Cardiac muscle cell (in vitro differentiated cells and primary cell): ENCODE measurements around the gene EEF1A2. TPM values are rescaled to one million over a fixed set of nuclear protein-coding genes. Genes with fewer than 3 reads are reported as not detected.
A peak's percentile ranks its signal among the peaks of the same experiment; 100 is the strongest.

Experiments
- DNase-seq, 2 donors: peaks; one replicate each; pipeline versions ENCODE4 v3.0.0 to v3.0.0-alpha.2; 2010 to 2017; ENCODE audit warnings: low read depth in 1 of 2, low spot score in 1 of 2
- H3K27ac ChIP-seq: fragments of 200-600 bp; sonication (generic); 2 replicates; pipeline ENCODE4 v1.5.1; 2016
- H3K27me3 ChIP-seq: fragments of 200-600 bp; sonication (generic); 2 replicates; pipeline ENCODE4 v1.6.0; 2016; ENCODE audit warnings: control low read depth
- H3K36me3 ChIP-seq: fragments of 200-600 bp; sonication (generic); 2 replicates; pipeline ENCODE4 v1.5.1; 2016; ENCODE audit warnings: control low read depth
- H3K4me1 ChIP-seq: fragments of 200-600 bp; sonication (generic); 2 replicates; pipeline ENCODE4 v1.8.1; 2017; ENCODE audit warnings: low read depth, mild to moderate bottlenecking, mixed run types
- H3K4me3 ChIP-seq: fragments of 200-600 bp; sonication (generic); 2 replicates; pipeline ENCODE4 v1.5.1; 2016; ENCODE audit warnings: mild to moderate bottlenecking
- H3K9me3 ChIP-seq: fragments of 200-600 bp; sonication (generic); 2 replicates; pipeline ENCODE4 v1.5.1; 2017; ENCODE audit warnings: low read depth, mild to moderate bottlenecking, control low read depth
- CTCF ChIP-seq: IDR thresholded peaks from 2 replicates; pipeline ENCODE4 v1.5.1; 2012; ENCODE audit warnings: low read depth, mild to moderate bottlenecking, low read length
- polyA plus RNA-seq: library from polyadenylated mRNA; unstranded; fragments of >200 nt; fragmentation: Nextera tagmentation; extraction: Ambion mirVana; gene quantifications from 2 replicates; pipeline ENCODE4 v1.2.1, GENCODE V29; 2016
- total RNA-seq: library from RNA; depleted of rRNA; stranded (reverse); fragments of >200 nt; gene quantifications from 2 replicates; pipeline ENCODE4 v1.2.3, GENCODE V29; 2016

The EEF1A2 gene
- total and polyA plus RNA-seq, 2 experiments from 2014 or later = 309 to 1,016 TPM

DNA sequence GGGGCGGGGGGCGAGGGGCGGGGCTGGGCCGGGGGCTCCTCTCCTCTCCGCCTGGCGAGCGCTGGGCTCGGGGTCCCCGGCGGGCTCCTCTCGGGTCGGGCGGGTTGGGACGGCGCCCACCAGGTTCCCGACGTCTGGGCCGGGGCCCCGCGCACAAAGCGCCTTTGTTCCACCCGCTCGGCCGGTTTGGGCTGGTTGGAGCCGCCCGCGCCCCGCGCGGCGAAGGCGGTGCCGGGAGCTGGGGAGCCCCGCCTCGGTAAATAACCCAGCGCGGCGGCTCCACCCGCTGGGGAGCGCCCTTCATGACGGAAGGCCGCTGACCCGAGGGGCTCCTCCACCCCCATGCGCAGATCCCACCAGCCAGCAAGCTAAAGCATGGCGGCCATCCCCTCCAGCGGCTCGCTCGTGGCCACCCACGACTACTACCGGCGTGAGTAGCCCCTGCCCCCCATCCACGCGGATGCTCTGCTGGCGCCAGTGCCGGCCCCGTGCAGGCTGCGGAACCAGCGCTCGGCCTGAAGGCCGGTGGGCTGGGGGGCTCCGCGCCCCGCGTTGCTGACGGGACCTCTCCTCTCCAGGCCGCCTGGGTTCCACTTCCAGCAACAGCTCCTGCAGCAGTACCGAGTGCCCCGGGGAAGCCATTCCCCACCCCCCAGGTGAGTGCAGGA, 22.2 kb upstream of the EEF1A2 start:
- DNase-seq = peak; percentile 77 to 80
- peak; percentile 4 for TF ChIP-seq CTCF
- Histone ChIP-seq H3K4me1 (peaks cover 11% of the 10 kb centered on the region), H3K27ac (peak overlapping the region; percentile 89), H3K27me3 (no peaks in the 10 kb centered on the region), H3K36me3 (peaks cover 10% of the 10 kb centered on the region), H3K9me3 (no peaks in the 10 kb centered on the region), H3K4me3 (peak overlapping the region; percentile 79)

GRCh38 chr20:63520504-63520933, 21.6 kb upstream of the EEF1A2 start, which contains the start of gene PPDPF:
PPDPF (plus strand) TSS chr20:63520765; CDS start chr20:63521309, 544 bp downstream.
- TF ChIP-seq CTCF = no peak
- Histone ChIP-seq H3K4me3 (peak within 1 kb of the TSS; percentile 79), H3K27me3 (no peaks in the 10 kb centered on the region), H3K9me3 (no peaks in the 10 kb centered on the region), H3K36me3 (peaks cover 10% of the 10 kb centered on the region), H3K27ac (peak within 1 kb of the TSS; percentile 89), H3K4me1 (peaks cover 11% of the 10 kb centered on the region)
- peak; percentile 87 to 89 for DNase-seq

GRCh38 chr20:63519668-63520503, 21.0 kb upstream of the EEF1A2 start:
- H3K9me3 ChIP-seq = no peaks in the 10 kb centered on the region
- peak; percentile 29 for TF ChIP-seq CTCF
- H3K27ac ChIP-seq = peak overlapping the region; percentile 89

GRCh38 chr20:63518946-63519667, 20.2 kb upstream of the EEF1A2 start:
- peaks cover 10% of the 10 kb centered on the region for H3K36me3 ChIP-seq
- no peaks in the 10 kb centered on the region for H3K27me3 ChIP-seq
- H3K4me3 ChIP-seq = peak overlapping the region; percentile 79
- no peak for TF ChIP-seq CTCF
- DNase-seq = no peak
- no peaks in the 10 kb centered on the region for H3K9me3 ChIP-seq
- no peak overlapping the region for H3K27ac ChIP-seq
- H3K4me1 ChIP-seq = peaks cover 11% of the 10 kb centered on the region

More at GRCh38 chr20:63519668-63520503, 21.0 kb upstream of the EEF1A2 start:
- peak in 1 of 2 donors; percentile 78 for DNase-seq
- Histone ChIP-seq H3K27me3 (no peaks in the 10 kb centered on the region), H3K4me3 (peak overlapping the region; percentile 79), H3K36me3 (peaks cover 10% of the 10 kb centered on the region), H3K4me1 (peaks cover 11% of the 10 kb centered on the region)

GRCh38 chr20:63518351-63518861, 19.5 kb upstream of the EEF1A2 start:
- no peak for TF ChIP-seq CTCF
- H3K27me3 ChIP-seq = no peaks in the 10 kb centered on the region
- no peak overlapping the region for H3K27ac ChIP-seq
- peaks cover 10% of the 10 kb centered on the region for H3K36me3 ChIP-seq
- H3K9me3 ChIP-seq = no peaks in the 10 kb centered on the region
- H3K4me3 ChIP-seq = no peak overlapping the region
- H3K4me1 ChIP-seq = peaks cover 11% of the 10 kb centered on the region
- no peak for DNase-seq
